Breast epithelium (tissue), 4 donors: ENCODE results near the gene DDR2. TPM values are rescaled to one million over a fixed set of nuclear protein-coding genes. Genes with fewer than 3 reads are reported as not detected.

Experiments
- DNase-seq, 2 donors: peaks; one replicate each; pipeline ENCODE4 v3.0.0-alpha.2; 2019; ENCODE audit warnings: low spot score in 2 of 2
- H3K27ac ChIP-seq, 2 donors: fragments of 200-600 bp; sonication (generic) in 1 of 2; one replicate each; pipeline ENCODE4 v1.5.1; 2016 to 2019; ENCODE audit warnings: mild to moderate bottlenecking in 1 of 2
- H3K27me3 ChIP-seq, 2 donors: fragments of 200-600 bp; sonication (generic) in 1 of 2; one replicate each; pipeline versions ENCODE4 v1.5.1 to v1.6.0; 2017 to 2019; ENCODE audit warnings: control low read depth in 1 of 2, mild to moderate bottlenecking in 1 of 2
- H3K36me3 ChIP-seq: fragments of 200-600 bp; one replicate; pipeline ENCODE4 v1.5.1; 2019
- H3K4me1 ChIP-seq, 2 donors: fragments of 200-600 bp; sonication (generic); one replicate each; pipeline ENCODE4 v1.5.1; 2016 to 2019; ENCODE audit warnings: control low read depth in 1 of 2
- H3K4me3 ChIP-seq, 3 donors: fragments of 200-600 bp; sonication (generic); 1 replicate in 2 of 3; 2 replicates in 1 of 3; pipeline ENCODE4 v1.5.1; 2016 to 2019; ENCODE audit warnings: mild to moderate bottlenecking in 3 of 3, moderate library complexity in 2 of 3
- H3K9me3 ChIP-seq, 2 donors: fragments of 200-600 bp; sonication (generic) in 1 of 2; one replicate each; pipeline ENCODE4 v1.5.1; 2016 to 2019; ENCODE audit warnings: control low read depth in 1 of 2
- CTCF ChIP-seq, 3 donors: fragments of 450-650 bp; IDR thresholded peaks; one replicate each; pipeline ENCODE4 v1.5.1; 2016 to 2017; ENCODE audit warnings: antibody characterized with exemption in 3 of 3, mild to moderate bottlenecking in 3 of 3, moderate library complexity in 3 of 3
- POLR2A ChIP-seq: fragments of 450-650 bp; IDR thresholded peaks from one replicate; pipeline ENCODE4 v1.6.1; 2016; ENCODE audit warnings: antibody characterized with exemption, mild to moderate bottlenecking, moderate library complexity
- POLR2AphosphoS5 ChIP-seq, 3 donors: sonication (generic); formaldehyde crosslinking; IDR thresholded peaks; one replicate each; pipeline ENCODE4 v1.6.1; 2017; ENCODE audit warnings: antibody characterized with exemption in 3 of 3
- intact Hi-C: fragments of 100-400 bp; cut with DNase I; formaldehyde crosslinking; loops from one replicate; pipeline ENCODE4 v1.15.1; 2023; ENCODE audit warnings: low total_unique reads
- total RNA-seq, 3 donors: library from RNA; depleted of rRNA; stranded (reverse); fragments of >200 nt; gene quantifications; one replicate each; pipeline ENCODE4 v1.1.0, GENCODE V29; 2016

DDR2 gene
- total RNA-seq, 3 donors from 2014 or later, result 41.9 to 238 (median 47.2) TPM

DNA sequence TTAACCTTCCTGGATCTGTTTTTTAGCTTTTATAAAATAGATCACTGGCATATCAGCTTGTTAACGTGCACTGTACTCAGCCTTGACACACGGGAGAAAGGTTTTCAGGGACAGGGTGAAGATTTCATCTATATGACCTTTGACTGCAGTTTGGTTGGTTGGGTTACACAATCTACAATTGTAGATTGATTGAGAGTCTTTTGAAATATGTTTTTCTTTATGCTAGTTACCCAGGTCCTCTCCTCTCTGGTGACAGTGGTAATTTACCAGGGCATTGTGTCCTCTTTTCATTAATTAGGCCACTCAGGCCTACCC is 48.8 kb downstream of the DDR2 start:
- H3K4me3 ChIP-seq, result no peak overlapping the region
- no peak for DNase-seq
- no peaks in the 10 kb centered on the region for H3K27me3 ChIP-seq
- H3K9me3 ChIP-seq, result no peaks in the 10 kb centered on the region
- H3K36me3 ChIP-seq, result no peaks in the 10 kb centered on the region
- H3K27ac ChIP-seq, result peak overlapping the region; percentile 25 to 56
- no peak for TF ChIP-seq POLR2A
- TF ChIP-seq CTCF (IDR thresholded peaks at IDR 0.05), result no peak
- no peak for TF ChIP-seq POLR2AphosphoS5 (IDR thresholded peaks at IDR 0.05)
- peaks cover 2 to 5% of the 10 kb centered on the region in 2 donors for H3K4me1 ChIP-seq
- intact Hi-C loops, result no loop called here

GRCh38 chr1:162682013-162682419 is 49.8 kb downstream of the DDR2 start:
- H3K27ac ChIP-seq, result peak overlapping the region in 1 of 2 donors; percentile 56
- peaks cover 2% of the 10 kb centered on the region in 2 donors for H3K4me1 ChIP-seq
- no peak overlapping the region for H3K4me3 ChIP-seq
- H3K27me3 ChIP-seq, result no peaks in the 10 kb centered on the region
- intact Hi-C loops, result no loop called here
- H3K36me3 ChIP-seq, result no peaks in the 10 kb centered on the region
- H3K9me3 ChIP-seq, result no peaks in the 10 kb centered on the region
- TF ChIP-seq POLR2AphosphoS5 (IDR thresholded peaks at IDR 0.05) (no peak), CTCF (IDR thresholded peaks at IDR 0.05) (no peak), POLR2A (no peak)
- DNase-seq, result no peak

DNA sequence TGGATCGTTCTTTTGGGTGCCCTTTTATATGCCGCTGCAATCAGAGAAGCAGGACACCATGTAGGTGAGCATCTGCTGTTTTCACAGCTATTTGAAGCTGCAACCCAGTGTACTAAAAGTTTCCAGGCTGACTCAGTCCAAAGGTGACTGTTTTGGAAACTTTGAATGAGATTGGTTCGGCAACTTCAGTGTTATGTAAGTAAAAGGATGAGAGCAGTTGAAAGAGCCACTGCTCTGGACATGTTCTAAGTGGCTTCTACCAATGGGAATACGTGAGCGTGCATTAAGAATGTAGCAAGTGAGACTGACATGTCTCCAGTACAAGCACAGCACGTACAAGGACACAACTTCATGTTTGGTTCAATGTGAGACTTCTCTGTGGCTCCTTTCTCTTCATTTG is 55.6 kb downstream of the DDR2 start:
- Histone ChIP-seq H3K36me3 (no peaks in the 10 kb centered on the region), H3K4me3 (no peak overlapping the region), H3K27ac (no peak overlapping the region), H3K27me3 (no peaks in the 10 kb centered on the region), H3K4me1 (peaks cover 7 to 8% of the 10 kb centered on the region in 2 donors), H3K9me3 (no peaks in the 10 kb centered on the region)
- DNase-seq, result no peak
- TF ChIP-seq POLR2A (no peak), CTCF (IDR thresholded peaks at IDR 0.05) (no peak), POLR2AphosphoS5 (IDR thresholded peaks at IDR 0.05) (no peak)
- intact Hi-C loops, result no loop called here

DNA sequence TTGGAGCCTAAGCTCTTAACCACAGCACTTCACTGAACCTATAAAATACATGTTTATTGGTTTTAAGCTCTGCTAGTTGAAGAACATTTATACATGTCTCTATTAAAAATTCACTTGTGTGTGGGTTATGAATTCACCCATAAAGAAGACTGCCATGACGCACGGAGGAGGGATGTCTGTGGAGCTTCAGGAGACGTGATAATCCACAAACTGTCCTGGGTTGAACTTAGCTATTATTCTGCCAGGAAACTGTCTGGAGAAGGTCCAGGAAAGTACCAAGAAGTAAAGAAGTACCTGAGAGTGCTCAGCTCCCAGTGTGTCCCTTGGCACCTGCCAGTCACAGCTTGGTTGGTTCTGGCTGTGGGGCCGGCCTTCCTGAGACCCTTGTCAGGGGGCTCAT is 56.3 kb downstream of the DDR2 start:
- DNase-seq, result no peak
- Histone ChIP-seq H3K4me3 (no peak overlapping the region), H3K27ac (peak overlapping the region in 1 of 2 donors; percentile 25), H3K27me3 (no peaks in the 10 kb centered on the region), H3K36me3 (no peaks in the 10 kb centered on the region), H3K4me1 (peaks cover 7 to 8% of the 10 kb centered on the region in 2 donors), H3K9me3 (no peaks in the 10 kb centered on the region)
- TF ChIP-seq POLR2AphosphoS5 (IDR thresholded peaks at IDR 0.05) (no peak), POLR2A (no peak), CTCF (IDR thresholded peaks at IDR 0.05) (no peak)
- intact Hi-C loops, result no loop called here

DNA sequence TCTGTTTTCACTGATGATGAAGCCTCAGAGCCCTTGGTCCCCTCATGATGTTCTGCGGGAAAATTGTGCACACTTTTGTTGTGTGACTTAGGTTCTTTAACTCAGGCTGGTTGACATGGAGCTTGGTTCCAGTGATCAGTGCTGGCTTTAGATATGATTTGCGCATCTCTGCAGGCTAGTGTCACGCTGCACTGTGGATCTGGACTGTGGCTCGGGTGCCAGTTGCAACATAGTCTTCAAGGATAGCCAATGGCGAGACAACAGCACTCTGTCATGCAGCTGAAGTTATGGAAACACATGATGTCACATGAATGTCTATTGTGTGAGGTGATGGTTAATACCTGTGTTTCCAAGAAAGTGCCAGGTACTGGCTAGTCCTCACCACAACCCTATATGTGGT is 56.7 kb downstream of the DDR2 start:
- Histone ChIP-seq H3K4me1 (peaks cover 7 to 8% of the 10 kb centered on the region in 2 donors), H3K4me3 (no peak overlapping the region), H3K36me3 (no peaks in the 10 kb centered on the region), H3K27ac (peak overlapping the region in 1 of 2 donors; percentile 25), H3K27me3 (no peaks in the 10 kb centered on the region), H3K9me3 (no peaks in the 10 kb centered on the region)
- DNase-seq, result no peak
- TF ChIP-seq CTCF (IDR thresholded peaks at IDR 0.05) (no peak), POLR2AphosphoS5 (IDR thresholded peaks at IDR 0.05) (no peak), POLR2A (no peak)
- intact Hi-C loops, result no loop called here
